ENCODE results near the gene ABCC3.

The ABCC3 gene

DNA sequence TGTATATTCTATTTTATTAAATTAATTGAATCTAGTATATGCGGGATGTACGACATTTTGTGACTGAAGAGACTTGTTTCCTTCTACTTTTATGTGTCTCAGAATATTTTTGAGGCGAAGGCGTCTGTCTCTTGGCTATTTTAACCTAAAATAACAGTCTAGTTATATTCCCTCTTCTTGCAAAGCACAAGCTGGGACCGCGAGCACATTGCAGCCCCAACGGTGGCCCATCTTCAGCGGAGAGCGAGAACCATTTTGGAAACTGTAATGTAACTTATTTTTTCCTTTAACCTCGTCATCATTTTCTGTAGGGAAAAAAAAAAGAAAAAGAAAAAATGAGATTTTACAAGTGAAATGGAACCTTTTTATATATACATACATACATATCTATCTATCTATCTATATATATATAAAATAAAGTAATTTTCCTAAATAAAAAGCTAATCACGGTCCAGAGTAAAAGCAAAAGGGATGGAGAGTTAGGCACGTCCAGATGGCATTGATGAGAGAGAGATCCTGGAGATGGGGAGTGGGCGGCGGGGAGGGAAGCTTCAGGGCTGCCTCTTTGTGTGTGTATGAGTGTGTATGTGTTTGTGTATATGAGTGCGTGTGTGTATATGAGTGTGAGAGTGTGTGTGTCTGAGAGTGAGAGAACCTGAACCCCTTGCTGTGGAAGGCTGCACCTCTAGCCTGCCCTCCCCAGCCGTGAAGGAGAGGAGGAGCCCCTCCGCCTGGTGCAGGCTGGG lies 7.5 kb upstream of the ABCC3 start:
- DNase-seq (ENCODE audit: extremely low spot score) = no peak
- POLR2A ChIA-PET = interaction anchor here (0.8 to 2.9 kb wide), 7 partner anchors 76 to 240 kb away, joined by 3 to 15 read pairs (median 5); partner anchors contain the start of genes RSAD1 and SPATA20
- TF ChIP-seq NFRKB (IDR thresholded peaks at IDR 0.05) (no peak), FOXA1 (IDR thresholded peaks at IDR 0.05) (no peak)

GRCh38 chr17:50627782-50628601 lies 6.7 kb upstream of the ABCC3 start:
- POLR2A ChIA-PET = interaction anchor here (0.7 to 2.9 kb wide), 7 partner anchors 69 to 239 kb away, joined by 3 to 9 read pairs (median 3); partner anchors contain the start of gene RSAD1
- DNase-seq (ENCODE audit: extremely low spot score) = no peak

More for the DNA sequence above, 7.5 kb upstream of the ABCC3 start:
- CTCF ChIA-PET = interaction anchor here (0.5 to 7.1 kb wide), 10 partner anchors 14 to 292 kb away, joined by 3 to 91 read pairs (median 4); partner anchors contain the start of gene SPATA20

DNA sequence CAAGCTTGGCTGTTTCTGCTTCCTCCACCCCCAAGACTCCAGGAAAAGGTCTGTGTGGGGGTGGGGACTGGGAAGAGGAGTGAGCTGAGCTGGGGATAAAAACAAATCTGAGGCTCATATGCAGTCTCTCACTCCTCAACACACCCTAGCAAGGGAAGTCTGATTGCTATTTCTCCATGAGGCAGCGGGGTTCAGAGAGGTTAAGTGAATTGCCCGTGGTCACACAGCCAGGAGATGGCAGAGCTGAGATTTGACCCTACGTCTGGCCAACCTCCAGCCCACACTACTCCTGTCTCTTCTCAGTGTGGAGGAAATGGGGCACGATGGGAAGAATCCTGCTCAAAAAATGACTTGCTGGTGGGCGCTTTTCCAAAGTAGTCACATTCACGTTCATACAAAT lies 4.8 kb upstream of the ABCC3 start:
- CTCF ChIA-PET = interaction anchor here (0.8 to 7.1 kb wide), 6 partner anchors 10 to 147 kb away, joined by 3 to 91 read pairs (median 4); partner anchors contain the start of gene SPATA20
- DNase-seq (ENCODE audit: extremely low spot score) = no peak
- POLR2A ChIA-PET = interaction anchor here (1.2 kb wide), 1 partner anchor 9 kb away, joined by 3 read pairs; no protein-coding TSS in a partner anchor
- TF ChIP-seq NFRKB (IDR thresholded peaks at IDR 0.05) (no peak), LEF1 (IDR thresholded peaks at IDR 0.05; ENCODE audit: borderline replicate concordance) (no peak), SP1 (IDR thresholded peaks at IDR 0.05) (no peak)
- TF ChIP-seq, protein P1, sequence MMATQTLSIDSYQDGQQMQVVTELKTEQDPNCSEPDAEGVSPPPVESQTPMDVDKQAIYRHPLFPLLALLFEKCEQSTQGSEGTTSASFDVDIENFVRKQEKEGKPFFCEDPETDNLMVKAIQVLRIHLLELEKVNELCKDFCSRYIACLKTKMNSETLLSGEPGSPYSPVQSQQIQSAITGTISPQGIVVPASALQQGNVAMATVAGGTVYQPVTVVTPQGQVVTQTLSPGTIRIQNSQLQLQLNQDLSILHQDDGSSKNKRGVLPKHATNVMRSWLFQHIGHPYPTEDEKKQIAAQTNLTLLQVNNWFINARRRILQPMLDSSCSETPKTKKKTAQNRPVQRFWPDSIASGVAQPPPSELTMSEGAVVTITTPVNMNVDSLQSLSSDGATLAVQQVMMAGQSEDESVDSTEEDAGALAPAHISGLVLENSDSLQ (IDR thresholded peaks at IDR 0.05) = no peak

More at GRCh38 chr17:50627782-50628601, 6.7 kb upstream of the ABCC3 start:
- CTCF ChIA-PET = interaction anchor here (0.7 to 7.1 kb wide), 6 partner anchors 15 to 291 kb away, joined by 3 to 91 read pairs (median 4); partner anchors contain the start of gene SPATA20
- TF ChIP-seq LEF1 (IDR thresholded peaks at IDR 0.05; ENCODE audit: borderline replicate concordance) (no peak), BHLHE40 (IDR thresholded peaks at IDR 0.05; ENCODE audit: borderline replicate concordance) (no peak), NFRKB (IDR thresholded peaks at IDR 0.05) (no peak), ZNF384 (IDR thresholded peaks at IDR 0.05) (no peak), SP1 (IDR thresholded peaks at IDR 0.05) (no peak), CTBP1 (IDR thresholded peaks at IDR 0.05; ENCODE audit: borderline replicate concordance) (no peak), FOXA1 (IDR thresholded peaks at IDR 0.05) (no peak)
- TF ChIP-seq, protein P1 (IDR thresholded peaks at IDR 0.05) = no peak

- TF ChIP-seq FOXK2 (IDR thresholded peaks at IDR 0.05) (no peak), FOXM1 (IDR thresholded peaks at IDR 0.05; ENCODE audit: borderline replicate concordance) (no peak), SUZ12 (IDR thresholded peaks at IDR 0.05) (no peak), FOXA1 (IDR thresholded peaks at IDR 0.05) (no peak), ZNF384 (IDR thresholded peaks at IDR 0.05) (no peak), L3MBTL2 (conservative IDR thresholded peaks at IDR 0.05) (no peak), CTBP1 (IDR thresholded peaks at IDR 0.05; ENCODE audit: borderline replicate concordance) (no peak), SP1 (IDR thresholded peaks at IDR 0.05) (no peak)
- TF ChIP-seq, protein P1 (IDR thresholded peaks at IDR 0.05) = no peak
- POLR2A ChIA-PET = interaction anchor here (1.2 kb wide), 1 partner anchor 8 kb away, joined by 3 read pairs; no protein-coding TSS in a partner anchor
- DNase-seq (ENCODE audit: extremely low spot score) = peak; percentile 63
- CTCF ChIA-PET = interaction anchor here (0.6 to 7.1 kb wide), 13 partner anchors 9 to 220 kb away, joined by 3 to 91 read pairs (median 4); partner anchors contain the start of gene SPATA20
Observed at GRCh38 chr17:50630524-50631194, 4.0 kb upstream of the ABCC3 start.

GRCh38 chr17:50631195-50631907 lies 3.3 kb upstream of the ABCC3 start:
- TF ChIP-seq FOXM1 (IDR thresholded peaks at IDR 0.05; ENCODE audit: borderline replicate concordance) = no peak
- no peak for TF ChIP-seq HDGF (IDR thresholded peaks at IDR 0.05; ENCODE audit: borderline replicate concordance)
- CTCF ChIA-PET = interaction anchor here (0.6 to 7.1 kb wide), 12 partner anchors 8 to 220 kb away, joined by 3 to 91 read pairs (median 4); partner anchors contain the start of gene SPATA20
- no peak for DNase-seq (ENCODE audit: extremely low spot score)
- POLR2A ChIA-PET = no interaction called here

Data from HEK293T (cell line).